HG02870 (cell line): Measurements from ENCODE around the gene L1CAM.

Source experiments
- ATAC-seq: cut with Tn5 transposase; IDR thresholded peaks from one replicate; pipeline ENCODE4 v1.9.1; 2021; ENCODE audit warnings: mild to moderate bottlenecking, moderate library complexity; ENCODE audit not compliant: unreplicated experiment

The L1CAM gene

GRCh38 chrX:153866302-153867019 lies 19.5 kb downstream of the L1CAM start:
- ATAC-seq: no peak

- ATAC-seq: no peak
These were observed 20.3 kb downstream of the L1CAM start for GRCh38 chrX:153865685-153866084.

GRCh38 chrX:153865321-153865580 lies 20.7 kb downstream of the L1CAM start:
- ATAC-seq: no peak

- no peak for ATAC-seq
These were observed 21.2 kb downstream of the L1CAM start for GRCh38 chrX:153864561-153865320.

- ATAC-seq: no peak
These were observed 21.9 kb downstream of the L1CAM start for GRCh38 chrX:153864101-153864500.

GRCh38 chrX:153863251-153863991 lies 22.6 kb downstream of the L1CAM start:
- no peak for ATAC-seq

GRCh38 chrX:153862369-153863250 lies 23.4 kb downstream of the L1CAM start:
- no peak for ATAC-seq

GRCh38 chrX:153861733-153862310 lies 24.2 kb downstream of the L1CAM start:
- no peak for ATAC-seq

- no peak for ATAC-seq
These were observed 24.8 kb downstream of the L1CAM start for GRCh38 chrX:153861151-153861550.

GRCh38 chrX:153857348-153857903 lies 28.5 kb downstream of the L1CAM start:
- ATAC-seq: no peak

GRCh38 chrX:153854702-153855101 lies 31.3 kb downstream of the L1CAM start:
- no peak for ATAC-seq

- no peak for ATAC-seq
These were observed 32.1 kb downstream of the L1CAM start for GRCh38 chrX:153853902-153854267.

- ATAC-seq: no peak
These were observed 32.6 kb downstream of the L1CAM start for GRCh38 chrX:153853180-153853901.

GRCh38 chrX:153851981-153852380 lies 34.0 kb downstream of the L1CAM start:
- ATAC-seq: no peak

GRCh38 chrX:153848325-153848724 lies 37.6 kb downstream of the L1CAM start:
- no peak for ATAC-seq

GRCh38 chrX:153845842-153846241 lies 40.1 kb downstream of the L1CAM start:
- ATAC-seq: no peak

- no peak for ATAC-seq
These were observed 40.8 kb downstream of the L1CAM start for GRCh38 chrX:153845195-153845594.

GRCh38 chrX:153844509-153845082 lies 41.4 kb downstream of the L1CAM start:
- no peak for ATAC-seq

- no peak for ATAC-seq
These were observed 49.1 kb downstream of the L1CAM start for GRCh38 chrX:153836921-153837320.
